Neural cell (in vitro differentiated cells): Measurements from ENCODE around the gene PTPRK.

Experiments used
- CTCF ChIP-seq: fragments of 450-650 bp; IDR thresholded peaks from 2 replicates; pipeline ENCODE4 v1.5.1; 2014; ENCODE audit warnings: antibody characterized with exemption, mild to moderate bottlenecking, moderate library complexity; ENCODE audit not compliant: poor library complexity, severe bottlenecking
- EP300 ChIP-seq: fragments of 450-650 bp; conservative IDR thresholded peaks from 2 replicates; pipeline ENCODE4 v1.6.1; 2014; ENCODE audit warnings: antibody characterized with exemption, mild to moderate bottlenecking, moderate library complexity; ENCODE audit not compliant: poor library complexity, severe bottlenecking
- EZH2 ChIP-seq: fragments of 200-600, 300-800 bp; shearing (Covaris generic), sonication (generic); IDR thresholded peaks from 2 replicates; pipeline ENCODE4 v1.6.1; 2014; ENCODE audit warnings: antibody characterized with exemption, low read length, borderline replicate concordance, mild to moderate bottlenecking; ENCODE audit not compliant: insufficient read depth, poor library complexity, severe bottlenecking
- POLR2AphosphoS5 ChIP-seq: IDR thresholded peaks from 2 replicates; pipeline ENCODE4 v1.6.1; 2012
- REST ChIP-seq: IDR thresholded peaks from 2 replicates; pipeline ENCODE4 v1.6.1; 2012; ENCODE audit warnings: borderline replicate concordance
- SMC3 ChIP-seq: fragments of 450-650 bp; conservative IDR thresholded peaks from 2 replicates; pipeline ENCODE4 v1.6.1; 2014; ENCODE audit warnings: antibody characterized with exemption, mild to moderate bottlenecking, moderate library complexity; ENCODE audit not compliant: poor library complexity
- TAF1 ChIP-seq: IDR thresholded peaks from 2 replicates; pipeline ENCODE4 v1.6.1; 2012; ENCODE audit warnings: low read depth

GRCh38 chr6:128117916-128118315, 402.5 kb downstream of the PTPRK start:
- TF ChIP-seq CTCF (no peak), POLR2AphosphoS5 (no peak), EP300 (no peak), TAF1 (no peak), EZH2 (no peak), REST (no peak), SMC3 (no peak)
